ENCODE data around the gene PYROXD2.

Gene PYROXD2

DNA sequence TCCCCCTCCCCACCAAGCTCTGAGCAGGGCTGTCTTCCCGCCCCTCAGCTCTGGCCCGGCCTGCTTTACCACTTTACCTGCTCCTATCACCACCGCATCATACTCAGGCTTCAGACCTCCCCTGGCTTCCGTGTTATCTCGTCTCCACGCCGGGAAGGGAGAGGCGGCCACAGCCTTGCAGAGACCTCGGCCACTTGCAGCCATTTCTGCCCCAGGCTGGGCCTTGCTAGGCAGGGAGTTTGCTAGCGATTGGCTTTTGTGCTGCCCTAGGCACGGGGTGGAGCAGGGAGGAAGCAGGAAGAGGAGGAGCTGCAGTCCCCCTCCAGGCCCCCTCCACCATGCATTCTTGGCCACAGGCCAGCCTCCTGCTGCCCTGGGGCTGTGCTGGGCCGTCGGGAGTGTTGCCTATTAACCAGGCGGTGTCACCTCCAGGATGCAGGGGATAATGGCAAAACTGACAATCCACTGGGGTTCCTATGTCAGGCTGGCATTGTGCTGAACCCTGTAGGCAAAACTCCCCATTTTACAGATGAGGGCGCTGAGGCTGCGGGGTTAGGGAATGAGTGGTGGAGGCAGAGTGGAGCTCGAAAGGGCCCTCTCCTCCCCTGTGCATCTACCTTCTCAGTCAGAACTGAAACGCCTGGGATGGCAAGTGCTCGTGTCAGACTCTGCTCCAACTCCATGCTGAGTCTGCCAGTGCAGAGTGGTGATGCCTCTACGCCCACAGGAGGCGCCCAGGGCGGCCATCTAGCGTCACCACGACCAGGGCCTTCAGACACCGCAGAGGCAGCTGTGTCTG lies at the start of gene PYROXD2:
Gene PYROXD2 (minus strand): TSS at position 251 of the 799 bp plus-strand sequence. CDS start 47 bp downstream, at position 204.
- peak; percentile 80 for DNase-seq (ENCODE audit: low spot score)

DNA sequence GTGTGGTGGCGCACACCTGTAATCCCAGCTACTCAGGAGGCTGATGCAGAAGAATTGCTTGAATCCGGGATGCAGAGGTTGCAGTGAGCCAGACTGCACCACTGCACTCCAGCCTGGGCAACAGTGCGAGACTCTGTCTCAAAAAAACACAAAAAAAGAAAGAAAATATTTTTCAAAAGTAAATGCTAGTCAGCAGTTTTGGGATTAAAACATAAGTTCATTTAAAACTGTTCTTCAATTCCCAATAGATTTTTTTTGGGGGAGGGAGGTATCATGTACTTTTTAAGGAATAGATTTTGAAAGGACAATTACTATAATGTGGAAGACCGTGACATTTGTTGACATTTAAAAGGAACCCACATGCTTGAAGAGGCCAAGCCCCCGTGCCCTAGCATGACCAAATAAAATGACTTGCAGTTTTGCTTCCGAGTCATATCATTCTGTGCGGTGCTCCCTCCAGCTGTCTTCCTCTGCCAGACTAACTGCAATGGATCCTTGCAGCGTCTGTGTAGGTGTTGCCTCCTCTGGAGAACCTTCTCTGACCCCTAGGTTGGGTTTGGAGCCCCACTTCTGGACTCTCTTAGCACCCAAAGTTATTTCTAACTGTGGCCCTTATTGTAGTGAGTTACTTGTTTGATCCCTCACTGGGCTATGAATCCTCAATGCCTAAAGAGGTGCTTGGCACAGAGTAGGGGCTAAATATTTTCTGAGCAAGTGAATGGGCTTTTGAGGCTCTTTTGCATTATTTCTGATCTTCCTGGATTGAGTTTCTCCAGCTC lies 49.2 kb upstream of the PYROXD2 start:
- no peak for DNase-seq (ENCODE audit: low spot score)

DNA sequence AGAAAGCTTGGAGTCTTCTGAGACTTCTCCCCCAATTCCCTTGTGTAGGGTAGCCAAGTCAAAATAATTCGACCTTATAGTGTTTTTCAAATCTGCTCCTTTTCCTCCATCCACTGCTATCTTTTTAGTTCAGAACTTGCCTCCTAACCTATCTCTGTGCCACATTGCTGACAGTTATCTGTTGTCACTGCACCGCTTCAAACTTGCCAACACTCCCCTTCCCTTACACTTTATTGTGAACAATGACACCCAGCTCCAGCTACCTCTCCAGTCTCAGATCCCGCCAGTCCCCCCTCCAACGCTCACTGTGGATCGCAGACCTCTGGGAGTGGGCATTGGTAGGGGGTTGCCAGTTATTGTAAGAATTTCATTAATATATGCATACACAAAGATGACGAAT lies 48.0 kb upstream of the PYROXD2 start:
- no peak for DNase-seq (ENCODE audit: low spot score)

DNA sequence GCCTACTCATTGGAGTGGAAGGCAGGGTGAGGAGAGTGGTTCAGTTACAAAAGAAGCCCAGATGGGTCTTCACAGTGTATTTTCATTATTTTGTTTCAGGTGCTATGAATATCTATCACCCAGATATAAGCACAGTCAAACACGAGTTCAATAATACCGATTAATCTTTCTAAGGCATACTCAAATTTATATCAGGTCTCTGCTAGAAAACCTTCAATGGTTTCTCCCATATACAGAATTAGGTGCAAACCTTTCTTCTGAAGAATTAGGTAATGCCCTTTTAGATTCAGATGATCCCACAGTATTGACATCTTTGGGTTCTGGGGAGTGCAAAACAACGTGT lies 46.5 kb upstream of the PYROXD2 start:
- DNase-seq (ENCODE audit: low spot score): no peak

DNA sequence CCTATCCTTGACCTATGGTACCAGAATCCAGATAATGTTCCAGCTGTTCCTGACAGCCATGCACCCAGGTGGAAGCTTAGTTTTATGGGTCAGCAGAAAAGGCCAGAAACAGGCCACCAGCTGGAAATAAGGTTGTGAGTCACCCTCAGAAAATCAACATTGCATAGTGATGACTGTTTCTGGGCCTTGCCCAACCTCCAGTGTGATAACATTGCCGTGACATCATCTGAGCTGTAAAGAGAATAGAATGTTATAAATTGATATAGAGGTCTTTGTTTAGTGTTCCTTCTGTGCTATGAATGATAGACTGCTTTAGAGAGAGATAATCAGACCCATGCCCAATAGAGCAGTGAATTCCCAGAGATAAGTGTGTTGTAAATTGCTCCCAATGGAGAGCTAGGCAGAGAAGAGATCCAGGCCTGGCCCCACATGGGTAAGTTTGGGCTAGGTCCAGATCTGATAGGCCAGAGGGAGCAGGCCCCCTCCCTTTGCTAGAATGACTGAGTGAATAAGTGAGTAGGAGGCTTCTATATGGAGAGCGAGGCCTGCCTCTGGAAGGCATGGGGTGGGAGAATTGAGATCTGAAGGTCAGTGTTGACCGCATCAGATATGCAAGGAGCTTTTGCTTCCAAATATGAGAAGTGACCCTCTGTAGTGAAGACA lies 46.0 kb upstream of the PYROXD2 start:
- peak; percentile 55 for DNase-seq (ENCODE audit: low spot score)

DNA sequence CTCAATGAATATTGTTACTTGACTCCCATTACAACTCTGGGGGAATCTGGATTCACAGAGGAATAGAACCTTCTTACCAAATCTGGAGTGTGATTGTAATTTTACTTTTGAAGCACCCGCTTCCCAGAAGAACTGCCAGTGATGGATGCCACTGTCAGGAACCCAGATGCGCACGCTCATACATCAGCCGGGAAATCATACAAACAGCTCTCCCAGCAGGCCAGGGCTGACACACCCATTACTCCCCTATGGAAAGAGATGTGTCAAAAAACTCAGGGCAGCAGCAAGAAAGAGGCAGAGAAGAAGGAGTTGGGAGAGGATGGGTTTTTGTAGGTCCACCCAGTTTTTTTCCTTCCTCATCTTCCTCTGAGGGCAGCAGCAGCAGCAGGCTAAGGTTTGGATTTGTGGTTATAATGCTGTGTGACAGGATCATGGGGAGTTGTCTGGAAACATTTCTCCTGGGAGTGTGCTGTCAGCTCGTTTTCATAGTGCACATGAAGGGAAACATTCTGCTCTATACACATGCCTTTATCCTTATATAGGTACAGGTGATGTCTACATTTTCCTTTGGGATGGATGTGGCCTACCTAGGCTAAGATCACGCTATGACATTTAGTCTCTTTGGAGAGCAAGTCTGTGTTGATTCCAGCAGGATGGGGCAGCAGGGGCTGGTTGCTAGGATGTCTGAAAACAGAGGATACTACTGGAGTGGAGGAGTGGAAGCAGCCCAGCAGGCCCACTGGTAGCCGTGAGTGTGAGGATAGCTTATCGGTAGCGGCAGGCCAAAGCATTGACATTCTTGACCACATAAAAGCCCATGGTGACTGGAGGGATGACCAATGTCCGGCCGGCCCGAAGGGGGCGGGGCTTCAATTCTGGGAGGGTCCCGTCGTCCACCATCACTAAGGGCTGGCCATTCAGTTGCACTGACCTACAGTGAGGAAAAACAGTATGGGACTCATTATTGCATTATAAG lies 44.1 kb upstream of the PYROXD2 start:
- no peak for DNase-seq (ENCODE audit: low spot score)

DNA sequence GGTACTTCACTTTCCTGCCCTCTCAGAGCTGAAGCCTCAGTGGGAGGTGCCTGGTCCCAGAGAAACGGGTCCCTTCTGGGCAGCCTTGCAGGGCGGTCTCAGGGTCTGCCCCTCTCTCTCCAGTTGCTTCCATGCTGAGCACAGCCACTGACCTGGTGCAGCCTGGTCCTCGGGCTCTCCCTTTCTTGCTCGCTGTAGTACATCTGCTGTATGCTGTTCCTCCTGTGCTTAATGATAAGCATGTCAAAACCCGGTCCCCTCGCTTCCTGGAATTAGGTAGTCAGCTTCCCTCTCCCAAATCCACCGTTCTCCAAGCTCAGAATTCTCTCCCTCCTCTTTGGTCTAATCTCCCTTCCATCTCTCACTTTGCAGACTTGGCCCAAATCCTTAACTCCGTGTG lies 42.7 kb upstream of the PYROXD2 start:
- DNase-seq (ENCODE audit: low spot score): no peak

DNA sequence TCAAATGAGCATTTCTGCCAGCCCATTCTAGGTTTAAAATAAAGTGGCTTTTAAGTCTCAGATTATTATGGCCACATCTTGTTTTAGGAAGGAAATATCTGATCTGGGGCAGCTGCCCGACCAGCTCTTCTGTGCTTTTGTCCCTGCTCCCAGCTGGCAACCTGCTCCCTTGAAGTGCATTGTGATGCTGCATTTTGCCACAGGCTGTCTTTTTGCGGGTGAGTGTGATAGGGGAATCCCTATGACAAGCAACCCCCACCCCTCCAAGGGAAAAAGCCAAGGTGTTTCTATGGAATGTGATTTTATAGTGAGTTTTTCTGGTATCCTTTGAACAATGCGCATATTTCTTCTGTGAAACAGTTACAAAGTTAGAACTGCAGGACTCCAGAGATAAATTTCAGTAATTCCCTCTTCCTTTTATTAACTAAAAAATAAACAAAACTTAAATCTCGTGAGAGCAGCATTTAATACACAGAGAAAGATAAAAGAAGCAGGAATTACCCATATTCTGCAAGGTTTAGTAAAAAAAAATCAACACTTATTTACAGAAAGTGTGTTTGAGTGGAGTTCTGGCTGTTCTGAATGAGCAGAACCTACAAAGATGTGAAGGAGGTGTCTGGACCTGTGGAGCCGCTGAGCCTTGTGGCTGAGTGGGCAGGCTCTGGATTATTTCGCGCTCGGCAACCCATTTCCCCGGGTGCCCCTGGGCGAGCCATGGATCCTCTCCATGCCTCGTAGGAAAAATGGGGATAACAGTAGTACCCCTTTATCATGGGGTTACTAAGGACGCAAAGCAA lies 41.9 kb upstream of the PYROXD2 start:
- no peak for DNase-seq (ENCODE audit: low spot score)

DNA sequence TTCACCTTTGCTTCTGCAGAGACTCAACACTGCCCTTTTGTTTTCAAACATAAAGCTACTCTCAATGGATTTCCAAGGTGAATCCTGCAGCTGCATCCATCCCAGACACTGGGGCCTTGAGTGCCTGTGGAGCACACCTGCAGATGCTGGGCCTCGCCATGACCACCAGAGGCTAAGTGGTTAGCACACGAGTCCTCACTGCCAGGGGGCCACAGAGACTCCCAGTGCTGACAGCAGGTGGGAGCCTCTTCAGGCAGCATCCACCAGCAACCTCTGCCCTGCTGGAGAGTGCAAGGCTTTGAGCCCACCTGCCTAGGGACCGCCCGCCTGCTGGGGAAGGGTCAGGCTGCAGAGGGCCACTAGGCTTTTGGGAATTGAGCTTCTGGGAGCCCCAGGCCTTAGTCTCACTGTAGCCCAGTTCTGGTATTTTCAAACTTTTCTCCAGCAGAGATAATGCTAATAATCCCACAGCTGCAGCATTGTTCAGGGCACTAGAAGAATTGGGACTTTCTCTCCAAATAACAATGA lies 41.1 kb upstream of the PYROXD2 start:
- no peak for DNase-seq (ENCODE audit: low spot score)

DNA sequence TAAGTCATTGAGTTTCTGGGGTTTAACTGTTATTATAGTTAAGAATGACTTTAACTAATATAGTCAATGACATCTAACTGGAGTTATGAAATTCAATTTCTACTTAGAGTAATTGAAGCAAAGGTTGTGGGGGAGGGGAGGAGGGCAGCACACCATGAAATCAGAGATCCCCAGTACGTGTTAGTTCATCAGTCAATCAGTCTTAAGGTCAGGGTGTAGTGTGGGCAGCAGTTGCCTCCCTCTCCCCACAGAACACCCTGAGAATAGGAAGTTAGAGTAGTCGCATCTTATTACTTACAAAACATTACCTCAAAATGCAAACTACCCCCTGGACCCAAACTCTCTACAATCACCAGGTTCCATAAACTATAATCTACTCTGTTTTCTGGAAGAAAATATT lies 38.7 kb upstream of the PYROXD2 start:
- no peak for DNase-seq (ENCODE audit: low spot score)

DNA sequence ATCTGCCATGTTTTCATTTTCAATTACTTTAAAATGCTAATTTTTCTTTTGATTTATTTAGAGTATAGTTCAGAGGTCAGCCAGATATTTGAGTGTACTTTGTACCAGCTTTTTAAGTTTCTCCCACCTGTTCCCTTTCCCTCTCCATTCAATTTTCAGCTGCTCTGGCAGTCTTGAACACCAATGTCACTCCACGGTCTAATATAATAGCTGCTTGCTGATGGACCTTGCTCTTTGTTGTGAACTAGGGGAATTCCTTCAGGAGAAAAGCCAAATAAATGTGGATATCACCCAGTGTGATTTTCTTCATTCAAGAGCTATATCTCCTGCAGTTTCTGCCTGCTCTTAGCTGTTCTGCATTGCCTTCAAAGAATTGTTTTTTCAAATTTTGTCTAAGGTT lies 35.6 kb upstream of the PYROXD2 start:
- DNase-seq (ENCODE audit: low spot score): no peak

DNA sequence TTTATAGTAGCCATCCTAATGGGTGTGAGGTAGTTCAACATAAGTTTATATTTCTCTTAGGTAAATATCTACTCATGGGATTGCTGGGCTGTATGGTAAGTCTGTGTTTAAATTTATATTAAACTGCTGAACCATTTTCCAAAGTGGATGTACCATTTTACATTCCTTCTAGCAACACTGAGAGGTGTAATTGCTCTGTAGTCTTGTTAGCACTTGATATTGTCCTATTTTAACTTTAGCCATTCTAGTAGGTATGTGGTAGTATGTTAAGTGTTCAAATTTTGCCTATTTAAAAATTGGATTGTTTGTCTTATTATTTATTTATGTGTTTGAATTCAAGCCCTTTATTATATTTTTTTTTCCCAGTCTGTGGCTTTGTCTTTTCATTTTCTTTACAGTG lies 34.3 kb upstream of the PYROXD2 start:
- no peak for DNase-seq (ENCODE audit: low spot score)

DNA sequence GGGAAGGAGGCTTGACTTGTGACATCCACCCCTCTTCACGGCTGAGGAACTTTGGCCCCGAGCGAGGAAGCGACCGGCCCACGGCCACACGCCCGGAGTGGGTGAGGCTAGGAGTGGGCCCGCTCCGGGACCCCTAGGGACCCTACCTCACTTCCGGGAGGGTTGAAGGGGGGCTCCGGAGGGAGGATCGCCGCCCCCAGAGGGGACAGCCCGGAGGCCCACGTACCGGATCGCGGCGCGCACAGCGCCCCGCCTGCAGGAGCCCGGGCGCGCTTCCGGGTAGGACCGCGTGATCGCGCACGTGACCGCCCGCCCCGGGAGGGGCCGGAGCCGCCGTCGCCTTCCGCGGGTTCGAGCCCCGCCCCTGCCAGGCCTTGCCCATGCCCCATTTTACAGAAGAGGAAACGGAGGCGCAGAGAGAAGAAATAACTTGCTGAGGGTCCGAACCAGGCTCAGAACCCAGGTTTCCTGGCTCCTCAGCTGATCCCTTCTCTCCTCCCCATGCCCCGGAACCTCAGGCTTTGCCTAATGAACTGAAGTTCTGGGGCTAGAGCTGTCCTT lies 31.8 kb upstream of the PYROXD2 start, which contains the start of gene HPS1:
Gene HPS1 (minus strand): TSS at position 275 of the 561 bp plus-strand sequence. CDS start 3,695 bp downstream, outside the sequence.
- DNase-seq (ENCODE audit: low spot score): peak; percentile 75

DNA sequence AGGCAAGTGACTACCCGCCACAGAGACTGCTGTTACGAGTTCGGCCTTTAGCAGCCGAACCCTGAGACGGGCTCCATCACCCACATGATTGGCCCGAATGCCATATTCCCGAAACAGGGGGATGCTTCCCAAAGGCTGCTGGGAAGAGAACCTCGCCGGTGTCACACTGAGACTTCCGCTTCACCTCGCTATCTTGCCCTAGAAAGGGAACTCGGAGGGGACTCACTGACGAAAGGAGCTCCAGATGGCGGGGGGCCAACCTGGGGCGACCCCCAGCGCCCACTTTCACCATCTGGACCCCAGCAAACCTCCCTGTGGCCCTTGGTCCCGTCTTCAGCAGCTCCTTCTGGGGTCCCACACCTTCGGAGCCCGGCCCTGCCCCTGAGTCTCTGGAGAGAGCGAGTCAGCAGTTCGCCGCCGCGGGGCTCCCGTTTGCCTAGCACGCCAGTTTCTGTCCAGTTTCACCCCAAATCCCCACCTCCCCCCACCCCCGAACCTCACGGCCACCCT lies 31.2 kb upstream of the PYROXD2 start:
- peak; percentile 39 for DNase-seq (ENCODE audit: low spot score)

DNA sequence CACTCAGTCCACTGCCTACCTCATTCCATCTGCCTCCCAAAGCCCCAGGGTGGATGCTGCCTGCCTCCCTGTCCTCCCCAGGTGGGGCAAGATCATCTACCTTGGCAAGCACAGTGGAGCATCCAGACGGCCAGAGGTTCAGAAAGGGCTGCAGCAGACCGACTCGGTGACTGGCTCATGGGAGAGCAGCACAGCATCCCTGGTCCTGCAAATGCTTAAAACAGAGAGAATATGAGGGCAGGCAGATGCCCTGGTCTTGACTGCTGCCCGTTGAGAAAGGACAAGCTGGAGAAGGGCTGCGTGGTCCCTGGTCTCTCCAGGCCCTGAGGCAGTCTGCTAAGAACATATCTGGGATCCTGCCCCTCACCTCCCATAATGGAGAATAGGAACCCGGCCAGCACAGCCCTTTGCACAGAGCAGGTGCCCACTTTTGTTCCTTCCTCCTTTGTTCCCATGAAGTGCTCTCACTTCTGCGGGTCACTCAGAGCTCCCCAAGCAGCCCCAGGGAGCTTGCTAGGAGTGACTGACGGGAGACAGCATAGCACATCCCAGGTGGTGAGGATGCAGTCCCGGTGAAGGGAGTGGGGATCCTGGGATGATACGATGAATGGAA lies 30.3 kb upstream of the PYROXD2 start:
- DNase-seq (ENCODE audit: low spot score): no peak

DNA sequence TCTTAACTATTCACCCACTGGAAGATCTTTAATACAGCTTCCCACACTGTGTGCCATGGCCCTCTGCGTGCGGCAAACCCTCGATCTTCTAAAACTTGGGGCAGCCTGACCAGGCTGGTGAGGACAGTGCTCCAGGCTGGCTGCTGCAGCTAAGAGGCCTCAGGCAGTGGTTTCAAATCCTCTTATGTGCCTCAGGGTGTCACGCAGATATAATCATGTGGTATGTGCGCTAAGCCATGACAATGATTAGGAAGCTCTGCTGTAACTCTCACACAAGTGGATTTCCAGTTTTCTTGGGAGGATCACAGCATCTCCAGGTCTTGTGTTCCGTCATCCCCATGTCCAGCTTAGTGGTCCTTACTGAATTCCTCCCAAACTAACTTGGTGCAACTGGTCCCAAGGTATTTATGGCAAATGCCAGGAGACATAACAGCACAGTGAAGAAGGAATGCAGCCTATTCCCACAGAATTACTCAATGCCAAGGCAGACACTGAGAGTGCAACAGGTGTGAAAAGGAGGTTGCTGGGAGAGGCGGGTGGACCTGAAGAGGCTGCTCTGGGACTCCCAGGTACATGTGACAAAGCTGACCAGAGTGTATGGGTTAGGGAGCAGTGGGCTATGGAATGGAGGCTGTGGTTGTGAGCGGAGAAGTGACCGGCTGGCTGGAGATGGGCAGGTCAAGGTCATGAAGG lies 29.5 kb upstream of the PYROXD2 start:
- DNase-seq (ENCODE audit: low spot score): no peak

DNA sequence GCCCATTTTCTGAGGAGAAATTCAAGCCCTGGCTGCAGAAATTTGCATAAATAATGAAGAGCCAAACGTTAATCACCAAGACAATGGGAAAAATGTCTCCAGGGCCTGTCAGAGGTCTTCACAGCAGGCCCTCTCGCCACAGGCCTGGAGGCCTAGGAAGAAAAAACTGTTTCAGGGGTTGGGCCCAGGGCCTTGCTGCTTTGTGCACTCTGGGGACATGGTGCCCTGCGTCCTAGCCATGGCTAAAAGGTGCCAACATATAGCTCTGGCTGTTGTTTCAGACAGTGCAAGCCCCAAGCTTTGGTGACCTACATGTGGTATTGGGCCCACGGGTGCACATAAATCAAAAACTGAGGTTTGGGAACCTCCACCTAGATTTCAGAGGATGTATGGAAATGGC lies 23.7 kb upstream of the PYROXD2 start:
- DNase-seq (ENCODE audit: low spot score): no peak

DNA sequence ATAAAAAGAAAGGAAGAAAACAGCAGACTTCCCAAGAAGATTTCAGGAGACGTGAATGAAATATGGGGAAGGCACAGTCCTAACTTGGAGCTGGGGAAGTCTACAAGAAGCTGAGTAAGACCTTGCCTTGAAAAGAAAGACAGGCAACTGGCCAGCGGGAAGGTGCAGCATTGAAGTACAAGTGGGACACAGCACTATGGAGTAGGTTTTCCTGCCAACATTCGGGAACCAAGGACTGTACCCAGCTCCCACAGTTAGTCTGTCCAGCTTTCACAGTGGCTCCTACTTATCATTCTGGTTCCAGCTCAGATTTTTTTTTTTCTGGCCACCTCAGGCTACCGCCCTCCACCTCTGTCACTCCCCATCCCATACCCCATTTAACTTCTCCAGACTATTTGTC lies 21.7 kb upstream of the PYROXD2 start:
- DNase-seq (ENCODE audit: low spot score): no peak

DNA sequence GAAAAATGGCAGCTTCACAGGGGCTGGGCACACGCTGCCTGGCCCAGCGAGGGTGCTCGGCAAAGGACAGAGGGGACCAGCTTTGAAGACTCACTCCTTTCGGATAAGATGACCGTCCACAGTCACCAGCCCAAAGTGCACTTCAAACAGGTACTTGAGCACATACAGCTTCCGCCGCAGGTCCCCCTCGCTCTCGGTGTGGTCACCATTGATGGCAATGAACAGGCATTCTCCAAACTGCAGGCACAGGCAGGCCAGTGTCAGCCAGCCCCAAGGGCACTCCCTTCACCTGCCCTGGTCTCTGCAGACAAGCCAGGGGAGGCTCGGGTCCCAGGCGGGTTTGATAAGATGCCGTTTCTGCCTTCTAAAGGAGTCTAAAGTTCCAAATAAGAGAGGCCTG lies 20.2 kb upstream of the PYROXD2 start:
- no peak for DNase-seq (ENCODE audit: low spot score)

Measured in HuH-7.5 (cell line).